ENCODE results near the gene TPST2.
A peak's percentile ranks its signal among the peaks of the same experiment; 100 is the strongest.

Gene TPST2

GRCh38 chr22:26552466-26552865 lies 37.5 kb downstream of the TPST2 start:
- H3K18ac ChIP-seq (ENCODE audit: low read length), result no peak overlapping the region
- WGBS (ENCODE audit: extremely low coverage, insufficient coverage, insufficient read length), result no CpG with 5 or more reads among the region's 10 CpGs
- H3K4ac ChIP-seq (ENCODE audit: low read depth, low read length), result peak overlapping the region; percentile 38
- no peak for DNase-seq
- no peaks in the 10 kb centered on the region for H3K27me3 ChIP-seq (ENCODE audit: insufficient read depth, low read length)
- no peaks in the 10 kb centered on the region for H3K36me3 ChIP-seq (ENCODE audit: control insufficient read depth in 1 of 2, insufficient read depth in 2 of 2, low read length in 2 of 2)
- peak overlapping the region; percentile 2 for H4K91ac ChIP-seq (ENCODE audit: low read depth, low read length)
- H2AK5ac ChIP-seq (ENCODE audit: low read length), result peak overlapping the region; percentile 4
- H3K9me3 ChIP-seq (ENCODE audit: insufficient read depth, low read depth, low read length), result peaks cover 2% of the 10 kb centered on the region
- no peak overlapping the region for H3K4me2 ChIP-seq (ENCODE audit: low read length)
- no peak overlapping the region for H4K12ac ChIP-seq (ENCODE audit: low read depth, low read length)
- no peak overlapping the region for H3K14ac ChIP-seq (ENCODE audit: low read length)
- H3K4me3 ChIP-seq (ENCODE audit: low read depth, low read length), result no peak overlapping the region
- no peak overlapping the region for H3K9ac ChIP-seq (ENCODE audit: low read length)
- H3K4me1 ChIP-seq (ENCODE audit: control insufficient read depth in 1 of 2, insufficient read depth in 2 of 2, low read length in 2 of 2), result peaks cover 6 to 8% of the 10 kb centered on the region in 2 experiments
- no peak overlapping the region for H2BK120ac ChIP-seq (ENCODE audit: insufficient read depth, low read length, poor library complexity)
- no peak overlapping the region for H4K8ac ChIP-seq (ENCODE audit: low read depth, low read length)
- no peak overlapping the region for H3K27ac ChIP-seq (ENCODE audit: low read depth, low read length)
- no peaks in the 10 kb centered on the region for H3K79me1 ChIP-seq (ENCODE audit: low read length)
- H3K79me2 ChIP-seq (ENCODE audit: control insufficient read depth, insufficient read depth, low read length, poor library complexity), result no peaks in the 10 kb centered on the region
- peak overlapping the region; percentile 48 for H2BK12ac ChIP-seq (ENCODE audit: low read length)
- no peak overlapping the region for H2AFZ ChIP-seq (ENCODE audit: insufficient read depth, low read length, poor library complexity)
- no peak overlapping the region for H3K23ac ChIP-seq (ENCODE audit: low read length)
- H2BK5ac ChIP-seq (ENCODE audit: low read depth, low read length, poor library complexity), result no peak overlapping the region

GRCh38 chr22:26551568-26551967 lies 38.4 kb downstream of the TPST2 start:
- Histone ChIP-seq H2AK5ac (ENCODE audit: low read length) (no peak overlapping the region), H3K14ac (ENCODE audit: low read length) (no peak overlapping the region), H3K4me3 (ENCODE audit: low read depth, low read length) (no peak overlapping the region), H3K27me3 (ENCODE audit: insufficient read depth, low read length) (no peaks in the 10 kb centered on the region), H3K79me2 (ENCODE audit: control insufficient read depth, insufficient read depth, low read length, poor library complexity) (no peaks in the 10 kb centered on the region), H4K12ac (ENCODE audit: low read depth, low read length) (no peak overlapping the region), H3K23ac (ENCODE audit: low read length) (no peak overlapping the region), H4K8ac (ENCODE audit: low read depth, low read length) (no peak overlapping the region), H3K79me1 (ENCODE audit: low read length) (no peaks in the 10 kb centered on the region), H3K4me1 (ENCODE audit: control insufficient read depth in 1 of 2, insufficient read depth in 2 of 2, low read length in 2 of 2) (peaks cover 6 to 8% of the 10 kb centered on the region in 2 experiments), H3K9ac (ENCODE audit: low read length) (no peak overlapping the region), H3K4ac (ENCODE audit: low read depth, low read length) (no peak overlapping the region), H3K36me3 (ENCODE audit: control insufficient read depth in 1 of 2, insufficient read depth in 2 of 2, low read length in 2 of 2) (peaks cover 0 to under 1% of the 10 kb centered on the region in 2 experiments), H2AFZ (ENCODE audit: insufficient read depth, low read length, poor library complexity) (no peak overlapping the region), H2BK120ac (ENCODE audit: insufficient read depth, low read length, poor library complexity) (no peak overlapping the region), H4K91ac (ENCODE audit: low read depth, low read length) (no peak overlapping the region), H2BK12ac (ENCODE audit: low read length) (no peak overlapping the region), H2BK5ac (ENCODE audit: low read depth, low read length, poor library complexity) (no peak overlapping the region), H3K27ac (ENCODE audit: low read depth, low read length) (no peak overlapping the region), H3K9me3 (ENCODE audit: insufficient read depth, low read depth, low read length) (no peaks in the 10 kb centered on the region), H3K4me2 (ENCODE audit: low read length) (no peak overlapping the region), H3K18ac (ENCODE audit: low read length) (peak overlapping the region; percentile 0)
- DNase-seq, result no peak
- no CpG with 5 or more reads among the region's 2 CpGs for WGBS (ENCODE audit: extremely low coverage, insufficient coverage, insufficient read length)

GRCh38 chr22:26550498-26551033 lies 39.4 kb downstream of the TPST2 start:
- no CpG with 5 or more reads among the region's 8 CpGs for WGBS (ENCODE audit: extremely low coverage, insufficient coverage, insufficient read length)
- no peak overlapping the region for H3K9ac ChIP-seq (ENCODE audit: low read length)

GRCh38 chr22:26549902-26550497 lies 39.9 kb downstream of the TPST2 start:
- Histone ChIP-seq H3K79me2 (ENCODE audit: control insufficient read depth, insufficient read depth, low read length, poor library complexity) (no peaks in the 10 kb centered on the region), H2AFZ (ENCODE audit: insufficient read depth, low read length, poor library complexity) (no peak overlapping the region), H3K9me3 (ENCODE audit: insufficient read depth, low read depth, low read length) (no peaks in the 10 kb centered on the region), H3K36me3 (ENCODE audit: control insufficient read depth in 1 of 2, insufficient read depth in 2 of 2, low read length in 2 of 2) (peaks cover 2 to 3% of the 10 kb centered on the region in 2 experiments), H3K4me3 (ENCODE audit: low read depth, low read length) (no peak overlapping the region), H3K4ac (ENCODE audit: low read depth, low read length) (no peak overlapping the region), H3K18ac (ENCODE audit: low read length) (no peak overlapping the region), H2BK5ac (ENCODE audit: low read depth, low read length, poor library complexity) (no peak overlapping the region), H3K4me2 (ENCODE audit: low read length) (no peak overlapping the region), H4K91ac (ENCODE audit: low read depth, low read length) (no peak overlapping the region), H3K79me1 (ENCODE audit: low read length) (no peaks in the 10 kb centered on the region), H3K27me3 (ENCODE audit: insufficient read depth, low read length) (no peaks in the 10 kb centered on the region), H3K27ac (ENCODE audit: low read depth, low read length) (peak overlapping the region; percentile 3), H2BK12ac (ENCODE audit: low read length) (peak overlapping the region; percentile 23), H3K23ac (ENCODE audit: low read length) (no peak overlapping the region), H2AK5ac (ENCODE audit: low read length) (no peak overlapping the region), H4K12ac (ENCODE audit: low read depth, low read length) (no peak overlapping the region), H4K8ac (ENCODE audit: low read depth, low read length) (no peak overlapping the region), H3K14ac (ENCODE audit: low read length) (no peak overlapping the region), H2BK120ac (ENCODE audit: insufficient read depth, low read length, poor library complexity) (no peak overlapping the region), H3K4me1 (ENCODE audit: control insufficient read depth in 1 of 2, insufficient read depth in 2 of 2, low read length in 2 of 2) (peaks cover 6 to 8% of the 10 kb centered on the region in 2 experiments), H3K9ac (ENCODE audit: low read length) (no peak overlapping the region)
- WGBS (ENCODE audit: extremely low coverage, insufficient coverage, insufficient read length), result no CpG with 5 or more reads among the region's 4 CpGs
- no peak for DNase-seq

More at GRCh38 chr22:26550498-26551033, 39.4 kb downstream of the TPST2 start:
- no peaks in the 10 kb centered on the region for H3K9me3 ChIP-seq (ENCODE audit: insufficient read depth, low read depth, low read length)
- no peaks in the 10 kb centered on the region for H3K27me3 ChIP-seq (ENCODE audit: insufficient read depth, low read length)
- H2BK5ac ChIP-seq (ENCODE audit: low read depth, low read length, poor library complexity), result no peak overlapping the region
- H3K36me3 ChIP-seq (ENCODE audit: control insufficient read depth in 1 of 2, insufficient read depth in 2 of 2, low read length in 2 of 2), result peaks cover 2 to 3% of the 10 kb centered on the region in 2 experiments
- H3K27ac ChIP-seq (ENCODE audit: low read depth, low read length), result peak overlapping the region; percentile 3
- DNase-seq, result no peak
- H3K23ac ChIP-seq (ENCODE audit: low read length), result no peak overlapping the region
- no peak overlapping the region for H2BK12ac ChIP-seq (ENCODE audit: low read length)
- H3K18ac ChIP-seq (ENCODE audit: low read length), result peak overlapping the region; percentile 76
- no peak overlapping the region for H3K4me2 ChIP-seq (ENCODE audit: low read length)
- H3K4me1 ChIP-seq (ENCODE audit: control insufficient read depth in 1 of 2, insufficient read depth in 2 of 2, low read length in 2 of 2), result peaks cover 6 to 8% of the 10 kb centered on the region in 2 experiments
- H4K8ac ChIP-seq (ENCODE audit: low read depth, low read length), result no peak overlapping the region
- no peak overlapping the region for H3K4ac ChIP-seq (ENCODE audit: low read depth, low read length)
- H3K79me1 ChIP-seq (ENCODE audit: low read length), result no peaks in the 10 kb centered on the region
- no peak overlapping the region for H3K4me3 ChIP-seq (ENCODE audit: low read depth, low read length)
- H4K91ac ChIP-seq (ENCODE audit: low read depth, low read length), result no peak overlapping the region
- no peak overlapping the region for H2AK5ac ChIP-seq (ENCODE audit: low read length)
- no peak overlapping the region for H2AFZ ChIP-seq (ENCODE audit: insufficient read depth, low read length, poor library complexity)
- H4K12ac ChIP-seq (ENCODE audit: low read depth, low read length), result no peak overlapping the region
- H2BK120ac ChIP-seq (ENCODE audit: insufficient read depth, low read length, poor library complexity), result peak overlapping the region; percentile 11
- H3K79me2 ChIP-seq (ENCODE audit: control insufficient read depth, insufficient read depth, low read length, poor library complexity), result no peaks in the 10 kb centered on the region
- H3K14ac ChIP-seq (ENCODE audit: low read length), result peak overlapping the region; percentile 49

All from trophoblast cell (in vitro differentiated cells and primary cell).